GM19025 (cell line): ENCODE data around the gene CBS.
"Not testable (repeated sequence)": the region's sequence is repeated elsewhere in the genome, so short reads cannot be mapped to it uniquely, and the experiment has no call there.

Experiments
- ATAC-seq: cut with Tn5 transposase; IDR thresholded peaks from one replicate; pipeline ENCODE4 v1.9.1; 2021; ENCODE audit warnings: mild to moderate bottlenecking, low read depth, moderate library complexity; ENCODE audit not compliant: unreplicated experiment

Gene CBS

GRCh38 chr21:43075170-43076022 lies at the start of gene CBS:
Gene CBS, minus strand, starts transcription at chr21:43075835. Its CDS starts 3,642 bp downstream, at chr21:43072193.
- ATAC-seq = not testable (repeated sequence)

DNA sequence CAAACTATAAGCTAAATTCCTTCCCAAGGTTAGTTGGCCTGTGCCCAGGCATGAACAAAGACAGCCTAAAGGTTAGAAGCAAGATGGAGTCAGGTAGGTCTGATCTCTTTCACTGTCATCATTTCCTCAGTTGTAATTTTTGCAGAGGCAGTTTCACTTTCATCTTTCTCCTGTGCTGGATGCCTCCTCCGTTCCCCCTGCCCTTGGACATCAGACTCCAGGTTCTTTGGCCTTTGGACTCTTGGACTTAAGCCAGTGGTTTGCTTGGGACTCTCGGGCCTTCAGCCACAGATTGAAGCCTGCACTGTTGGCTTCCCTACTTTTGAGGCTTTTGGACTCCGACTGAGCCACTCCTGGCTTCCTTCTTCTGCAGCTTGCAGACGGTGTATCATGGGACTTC lies 40.3 kb upstream of the CBS start:
- not testable (repeated sequence) for ATAC-seq

GRCh38 chr21:43114483-43114882 lies 38.8 kb upstream of the CBS start:
- not testable (repeated sequence) for ATAC-seq

GRCh38 chr21:43109006-43109405 lies 33.4 kb upstream of the CBS start:
- ATAC-seq = not testable (repeated sequence)

- not testable (repeated sequence) for ATAC-seq
These were observed 32.5 kb upstream of the CBS start for GRCh38 chr21:43108177-43108576.

DNA sequence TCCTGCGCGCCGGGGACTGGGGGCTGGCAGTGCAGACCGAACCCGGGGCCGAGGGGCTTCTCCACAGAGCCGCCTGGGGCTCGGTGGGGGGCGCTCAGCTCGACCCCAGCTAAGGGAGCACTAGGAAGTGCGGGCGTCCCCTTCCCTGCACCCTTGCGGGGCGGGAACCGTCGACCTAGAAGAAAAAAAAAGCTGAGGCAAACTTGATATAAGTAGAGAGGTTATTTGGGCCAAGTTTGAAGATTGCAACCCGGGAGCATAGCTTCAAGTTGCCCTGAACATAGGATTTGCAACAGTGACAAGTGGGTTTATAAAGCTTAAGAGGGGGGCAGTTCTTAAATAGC lies 32.1 kb upstream of the CBS start:
- not testable (repeated sequence) for ATAC-seq

GRCh38 chr21:43106965-43107793 lies 31.5 kb upstream of the CBS start, which contains the start of gene U2AF1:
Gene U2AF1, minus strand, starts transcription at chr21:43107570. Its CDS starts 76 bp downstream, at chr21:43107494.
- peak; percentile 70 for ATAC-seq

DNA sequence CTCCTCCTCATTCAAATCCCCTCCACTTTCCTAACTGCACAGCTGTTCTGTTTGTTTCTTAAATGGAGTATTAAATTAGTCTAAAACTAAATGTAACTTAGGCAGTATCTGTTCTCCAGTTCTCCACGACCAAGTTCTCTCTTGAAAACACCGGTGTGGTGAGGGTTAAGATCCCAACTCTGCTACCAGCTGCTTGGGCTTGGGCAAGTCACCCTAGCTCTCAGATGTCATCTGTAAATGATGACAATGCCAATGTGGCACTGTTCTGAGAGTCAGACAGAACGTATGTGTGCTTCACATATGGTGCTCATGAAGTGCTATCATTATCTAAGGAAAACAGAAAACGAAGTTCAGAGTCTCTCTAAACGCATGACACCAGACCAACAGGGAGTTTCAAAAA lies 29.0 kb upstream of the CBS start:
- not testable (repeated sequence) for ATAC-seq

DNA sequence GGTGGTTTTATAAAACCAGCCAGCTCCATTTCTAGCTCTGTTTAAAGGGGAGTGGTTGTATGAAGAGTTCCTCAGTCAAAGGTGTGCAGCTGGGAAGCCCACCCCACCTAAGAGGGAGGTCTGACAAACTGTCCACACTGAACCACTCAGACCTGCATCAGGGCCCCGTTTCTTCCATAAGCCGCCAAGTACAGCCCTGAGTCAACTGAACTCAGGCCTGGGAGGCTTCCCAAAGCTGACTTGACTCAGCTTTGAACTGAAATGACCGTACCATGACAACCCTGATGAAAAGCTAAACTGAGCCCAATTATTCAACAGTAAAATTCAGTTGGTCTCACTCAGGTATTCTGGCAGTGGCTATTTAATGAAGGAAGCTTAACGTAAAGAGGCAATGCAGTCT lies 26.6 kb upstream of the CBS start:
- ATAC-seq = not testable (repeated sequence)

DNA sequence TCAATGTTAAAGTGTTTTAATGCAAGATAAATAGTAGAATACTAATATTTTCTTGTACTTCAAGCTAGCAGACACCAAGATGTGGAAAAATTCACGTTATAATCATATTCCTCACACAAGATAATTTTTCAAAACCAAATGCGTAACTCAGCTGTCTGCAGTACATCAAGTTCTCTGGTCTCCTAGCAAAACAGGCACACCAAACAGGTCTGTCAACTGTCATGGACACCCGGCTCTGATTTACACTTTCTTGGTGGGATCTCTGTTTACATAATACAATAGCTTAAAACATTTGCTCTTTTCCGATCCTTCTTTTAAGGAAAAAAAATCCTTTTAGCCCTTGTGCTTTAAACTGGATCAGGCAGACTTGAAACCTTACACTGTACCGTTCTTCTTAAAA lies 26.0 kb upstream of the CBS start:
- ATAC-seq = not testable (repeated sequence)

- not testable (repeated sequence) for ATAC-seq
These were observed 25.4 kb upstream of the CBS start for GRCh38 chr21:43101000-43101399.

DNA sequence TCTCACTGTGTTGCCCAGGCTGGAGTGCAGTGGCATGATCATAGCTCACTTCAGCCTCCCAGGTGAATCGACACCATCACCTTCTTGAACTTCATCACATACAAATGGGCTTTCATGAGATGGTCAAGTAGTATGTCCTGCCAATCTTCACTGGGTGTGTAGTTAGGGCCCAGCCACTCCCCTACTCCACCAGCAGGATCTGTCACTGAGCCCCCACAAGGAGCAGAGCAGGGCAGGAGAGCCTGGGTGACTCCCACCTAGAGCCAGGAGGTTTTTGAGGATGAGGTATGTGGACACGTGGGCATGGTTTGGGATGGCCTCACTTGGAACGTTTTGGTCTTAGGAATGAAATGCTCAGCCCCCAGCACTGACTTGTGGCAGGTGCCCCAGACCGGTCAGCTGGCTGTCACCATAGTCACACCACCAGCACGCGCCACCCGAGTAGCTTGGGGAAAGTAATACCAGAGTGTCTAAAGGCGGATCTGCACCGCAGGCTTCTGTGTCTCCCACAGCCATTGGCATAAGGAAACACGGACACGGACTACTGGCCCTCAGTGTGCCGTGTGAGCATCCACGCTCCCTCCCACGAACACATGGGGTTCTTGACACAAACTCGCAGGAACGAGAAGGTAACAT lies 16.5 kb upstream of the CBS start:
- ATAC-seq = not testable (repeated sequence)

DNA sequence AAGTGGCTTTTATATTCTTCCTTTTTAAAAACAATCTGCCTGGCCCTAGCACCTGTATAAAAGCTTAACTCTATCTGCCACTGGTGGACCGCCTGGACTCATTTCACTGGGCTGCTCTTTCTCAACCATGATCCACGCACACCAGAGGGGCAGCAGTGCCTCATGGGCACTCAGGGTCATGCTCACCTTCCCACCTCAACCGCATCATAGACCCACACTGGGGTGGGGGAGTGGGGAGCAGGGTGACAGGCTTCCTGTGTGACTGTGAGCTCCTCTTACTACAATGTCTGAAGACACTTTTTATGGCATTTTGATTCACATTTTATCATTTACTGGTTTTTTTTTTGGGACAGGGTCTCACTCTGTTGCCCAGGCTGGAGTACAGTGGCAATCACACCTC lies 15.3 kb upstream of the CBS start:
- ATAC-seq = not testable (repeated sequence)

GRCh38 chr21:43089463-43089862 lies 13.8 kb upstream of the CBS start:
- not testable (repeated sequence) for ATAC-seq

DNA sequence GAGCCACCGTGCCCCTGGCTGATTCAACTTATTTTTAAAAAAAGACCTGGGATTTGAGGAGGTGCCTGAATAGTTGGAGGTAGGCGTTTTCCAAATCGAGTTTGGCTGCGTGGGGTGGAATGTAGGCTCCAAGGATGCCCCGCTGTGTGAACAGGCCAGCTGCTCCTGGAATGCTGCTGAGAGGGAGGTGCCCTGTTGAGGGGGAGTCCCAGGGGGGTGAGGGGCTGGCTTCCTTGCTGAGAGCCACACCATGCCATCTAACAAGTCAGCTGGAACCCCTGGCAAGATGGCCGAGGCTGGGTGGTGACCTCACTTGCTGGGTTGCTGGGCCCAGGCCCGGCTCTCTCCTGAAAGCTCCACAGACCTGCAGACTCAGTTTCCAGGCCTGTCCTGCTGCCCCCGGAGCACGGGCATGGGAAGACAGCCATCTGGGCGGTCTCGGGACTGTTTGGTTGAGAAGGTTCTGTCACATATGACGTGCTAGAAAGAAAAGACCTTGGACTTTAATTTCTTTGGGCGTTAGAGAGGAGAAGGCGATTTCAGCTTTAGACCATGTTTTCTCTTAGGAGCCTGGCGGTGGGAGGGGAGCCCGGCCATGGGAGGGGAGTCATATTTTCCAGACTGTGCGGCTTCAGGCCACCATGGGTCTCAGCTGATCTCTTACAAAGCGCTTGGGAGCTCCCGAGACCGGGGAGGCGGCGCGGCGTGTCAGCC lies 7.1 kb upstream of the CBS start:
- ATAC-seq = not testable (repeated sequence)

- ATAC-seq = not testable (repeated sequence)
These were observed 1.0 kb upstream of the CBS start for GRCh38 chr21:43076643-43077042.

DNA sequence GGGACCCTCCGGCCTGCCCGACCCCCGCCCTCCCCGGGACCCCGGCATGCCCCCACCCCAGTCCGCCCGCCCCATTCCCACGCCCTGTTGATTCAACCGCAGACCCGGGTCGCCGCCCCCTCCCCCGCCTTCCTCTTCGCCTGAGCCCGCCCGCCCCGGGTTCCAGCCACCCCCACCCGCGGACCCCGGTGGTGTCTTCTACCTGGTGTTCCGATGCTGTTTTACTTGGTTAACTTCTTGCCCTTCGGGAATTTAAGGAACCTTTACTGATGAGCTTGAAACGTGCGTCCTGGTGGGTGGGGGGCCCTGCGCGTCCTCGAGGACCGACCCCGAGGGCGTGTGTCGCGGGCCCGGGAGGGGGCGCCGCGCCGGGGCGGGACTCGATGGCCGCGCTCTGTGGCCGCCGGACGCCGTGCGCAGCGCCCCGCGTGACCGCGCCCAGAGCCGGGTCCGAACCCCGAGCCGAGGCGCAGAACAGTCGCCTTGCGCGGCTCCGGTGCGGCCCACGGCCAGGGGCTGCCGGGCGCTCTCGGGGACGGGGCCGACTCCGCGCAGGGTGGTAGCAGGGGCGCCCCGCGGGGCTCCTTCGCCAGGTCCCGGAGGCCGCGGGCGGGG lies 495 bp upstream of the CBS start:
- not testable (repeated sequence) for ATAC-seq

DNA sequence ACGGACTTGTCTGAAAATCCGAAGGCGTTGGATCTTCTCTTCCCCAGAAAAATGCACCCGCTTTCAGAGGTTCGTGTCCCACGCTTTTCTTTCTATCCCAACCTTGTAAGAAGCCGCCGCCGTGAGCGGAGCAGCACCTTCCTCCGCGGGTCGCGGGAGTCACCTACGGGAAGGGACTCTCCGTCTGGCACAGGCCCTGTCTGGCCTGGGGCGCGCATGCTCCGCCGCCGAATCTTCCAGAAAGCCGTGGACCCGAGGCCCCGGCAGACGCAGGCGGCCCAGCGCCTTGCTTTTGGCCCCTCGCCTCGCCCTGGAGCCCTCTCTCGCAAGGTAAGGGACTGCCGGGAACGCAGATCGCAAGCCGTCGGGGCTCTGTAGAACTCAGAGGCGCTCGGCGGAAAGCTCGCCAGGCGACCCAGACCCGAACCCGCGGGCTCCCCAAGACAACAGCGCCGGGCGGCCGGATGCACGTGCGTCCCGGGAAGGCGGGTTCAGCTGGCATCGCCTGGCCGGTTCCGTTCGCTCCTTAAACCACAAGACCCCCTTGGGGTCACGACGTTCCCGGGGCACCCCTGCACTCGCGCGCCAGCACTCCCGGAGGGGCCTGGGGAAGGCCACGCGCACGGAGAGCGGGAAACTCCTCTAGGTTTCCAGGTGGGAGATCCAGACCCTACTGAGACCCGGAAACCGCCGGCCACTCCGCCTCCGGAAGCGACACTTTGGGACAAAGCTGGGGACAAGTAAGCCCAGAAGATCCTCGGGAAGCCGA lies 1.1 kb downstream of the CBS start:
- ATAC-seq = not testable (repeated sequence)

- not testable (repeated sequence) for ATAC-seq
These were observed 2.9 kb downstream of the CBS start for GRCh38 chr21:43072742-43073141.
